Endothelial cell (in vitro differentiated cells): ENCODE results near the gene CELF5. TPM values are rescaled to one million over a fixed set of nuclear protein-coding genes. Genes with fewer than 3 reads are reported as not detected.

ENCODE experiments used
- DNase-seq: peaks from one replicate; pipeline ENCODE4 v3.0.0; 2021; ENCODE audit warnings: low spot score
- H3K27ac Mint-ChIP-seq: one replicate; pipeline ENCODE4 v1.8.0; 2021; ENCODE audit warnings: mixed read lengths, inconsistent platforms; ENCODE audit not compliant: unreplicated experiment
- H3K27me3 Mint-ChIP-seq: one replicate; pipeline ENCODE4 v1.8.0; 2021; ENCODE audit warnings: mild to moderate bottlenecking, moderate library complexity, mixed read lengths, inconsistent platforms; ENCODE audit not compliant: unreplicated experiment
- H3K36me3 Mint-ChIP-seq: one replicate; pipeline ENCODE4 v1.8.0; 2021; ENCODE audit warnings: mild to moderate bottlenecking, low read depth, mixed read lengths, inconsistent platforms; ENCODE audit not compliant: unreplicated experiment
- H3K4me1 Mint-ChIP-seq: one replicate; pipeline ENCODE4 v1.8.0; 2021; ENCODE audit warnings: mild to moderate bottlenecking, mixed read lengths, inconsistent platforms; ENCODE audit not compliant: unreplicated experiment
- H3K4me3 Mint-ChIP-seq: one replicate; pipeline ENCODE4 v1.8.0; 2021; ENCODE audit warnings: mild to moderate bottlenecking, mixed read lengths, inconsistent platforms; ENCODE audit not compliant: unreplicated experiment
- H3K9me3 Mint-ChIP-seq: one replicate; pipeline ENCODE4 v1.8.0; 2021; ENCODE audit warnings: mixed read lengths, inconsistent platforms; ENCODE audit not compliant: unreplicated experiment
- total RNA-seq: library from RNA; stranded (reverse); fragmentation: NEBNext Ultra II Directional; extraction: Animal tissue kit (Norgen Biotek cat#: 25700); gene quantifications from one replicate; pipeline ENCODE4 v1.2.1, GENCODE V29; 2021; ENCODE audit not compliant: unreplicated experiment
- TF ChIP-seq, protein P1 (sequence below): fragments of 200-600 bp; sonication (generic); IDR thresholded peaks from one replicate; pipeline ENCODE4 v1.5.0; 2021; ENCODE audit warnings: antibody characterized with exemption; ENCODE audit not compliant: unreplicated experiment

CELF5 gene
- total RNA-seq, 1 donor from 2014 or later, result 0.38 TPM

DNA sequence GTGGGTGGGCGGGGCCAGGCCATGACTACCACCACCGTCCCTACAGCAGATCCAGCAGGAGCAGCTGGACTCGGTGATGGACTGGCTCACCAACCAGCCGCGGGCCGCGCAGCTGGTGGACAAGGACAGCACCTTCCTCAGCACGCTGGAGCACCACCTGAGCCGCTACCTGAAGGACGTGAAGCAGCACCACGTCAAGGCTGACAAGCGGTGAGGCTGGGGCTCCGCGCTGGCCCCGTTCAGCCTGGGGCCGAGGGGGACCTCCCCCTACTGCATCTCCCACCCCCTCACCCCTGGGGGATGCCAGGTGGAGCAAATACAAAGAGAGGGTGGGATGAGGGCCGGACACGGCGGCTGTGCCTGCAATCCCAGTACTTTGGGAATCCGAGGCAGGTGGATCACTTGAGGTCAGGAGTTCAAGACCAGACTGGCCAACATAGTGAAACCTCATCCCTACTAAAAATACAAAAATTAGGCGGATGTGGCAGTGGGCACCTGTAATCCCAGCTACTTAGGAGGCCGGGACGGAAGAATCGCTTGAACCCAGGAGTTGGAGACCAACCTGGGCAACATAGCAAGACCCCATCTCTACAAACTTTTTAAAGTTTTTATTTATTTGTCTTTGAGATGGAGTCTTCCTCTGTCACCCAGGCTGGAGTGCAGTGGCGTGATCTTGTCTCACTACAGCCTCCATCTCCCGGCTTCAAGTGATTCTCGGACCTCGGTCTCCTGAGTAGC, 18.1 kb upstream of the CELF5 start:
- peaks cover 5% of the 10 kb centered on the region for H3K4me1 Mint-ChIP-seq
- H3K9me3 Mint-ChIP-seq, result no peaks in the 10 kb centered on the region
- no peak overlapping the region for H3K4me3 Mint-ChIP-seq
- no peaks in the 10 kb centered on the region for H3K36me3 Mint-ChIP-seq
- no peak for DNase-seq
- peaks cover 7% of the 10 kb centered on the region for H3K27me3 Mint-ChIP-seq
- TF ChIP-seq, protein P1, sequence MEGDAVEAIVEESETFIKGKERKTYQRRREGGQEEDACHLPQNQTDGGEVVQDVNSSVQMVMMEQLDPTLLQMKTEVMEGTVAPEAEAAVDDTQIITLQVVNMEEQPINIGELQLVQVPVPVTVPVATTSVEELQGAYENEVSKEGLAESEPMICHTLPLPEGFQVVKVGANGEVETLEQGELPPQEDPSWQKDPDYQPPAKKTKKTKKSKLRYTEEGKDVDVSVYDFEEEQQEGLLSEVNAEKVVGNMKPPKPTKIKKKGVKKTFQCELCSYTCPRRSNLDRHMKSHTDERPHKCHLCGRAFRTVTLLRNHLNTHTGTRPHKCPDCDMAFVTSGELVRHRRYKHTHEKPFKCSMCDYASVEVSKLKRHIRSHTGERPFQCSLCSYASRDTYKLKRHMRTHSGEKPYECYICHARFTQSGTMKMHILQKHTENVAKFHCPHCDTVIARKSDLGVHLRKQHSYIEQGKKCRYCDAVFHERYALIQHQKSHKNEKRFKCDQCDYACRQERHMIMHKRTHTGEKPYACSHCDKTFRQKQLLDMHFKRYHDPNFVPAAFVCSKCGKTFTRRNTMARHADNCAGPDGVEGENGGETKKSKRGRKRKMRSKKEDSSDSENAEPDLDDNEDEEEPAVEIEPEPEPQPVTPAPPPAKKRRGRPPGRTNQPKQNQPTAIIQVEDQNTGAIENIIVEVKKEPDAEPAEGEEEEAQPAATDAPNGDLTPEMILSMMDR, result no peak
- H3K27ac Mint-ChIP-seq, result no peak overlapping the region

DNA sequence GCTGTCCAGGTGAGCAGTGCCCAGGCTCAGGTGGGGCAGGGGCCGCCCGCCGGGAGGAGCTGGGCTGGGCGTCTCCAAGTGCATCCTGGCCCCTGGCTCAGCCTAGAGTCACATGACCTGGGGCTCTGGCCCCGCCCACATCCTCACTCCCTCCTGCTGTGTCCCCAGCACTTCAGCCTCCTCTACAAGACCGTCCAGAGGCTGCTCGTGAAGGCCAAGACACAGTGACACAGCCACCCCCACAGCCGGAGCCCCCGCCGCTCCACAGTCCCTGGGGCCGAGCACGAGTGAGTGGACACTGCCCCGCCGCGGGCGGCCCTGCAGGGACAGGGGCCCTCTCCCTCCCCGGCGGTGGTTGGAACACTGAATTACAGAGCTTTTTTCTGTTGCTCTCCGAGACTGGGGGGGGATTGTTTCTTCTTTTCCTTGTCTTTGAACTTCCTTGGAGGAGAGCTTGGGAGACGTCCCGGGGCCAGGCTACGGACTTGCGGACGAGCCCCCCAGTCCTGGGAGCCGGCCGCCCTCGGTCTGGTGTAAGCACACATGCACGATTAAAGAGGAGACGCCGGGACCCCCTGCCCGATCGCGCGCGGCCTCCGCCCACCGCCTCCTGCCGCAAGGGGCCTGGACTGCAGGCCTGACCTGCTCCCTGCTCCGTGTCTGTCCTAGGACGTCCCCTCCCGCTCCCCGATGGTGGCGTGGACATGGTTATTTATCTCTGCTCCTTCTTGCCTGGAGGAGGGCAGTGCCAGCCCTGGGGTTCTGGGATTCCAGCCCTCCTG, 16.8 kb upstream of the CELF5 start:
- no peak overlapping the region for H3K27ac Mint-ChIP-seq
- TF ChIP-seq, protein P1, result no peak
- H3K27me3 Mint-ChIP-seq, result peaks cover 7% of the 10 kb centered on the region
- no peaks in the 10 kb centered on the region for H3K9me3 Mint-ChIP-seq
- peaks cover 5% of the 10 kb centered on the region for H3K4me1 Mint-ChIP-seq
- DNase-seq, result no peak
- no peaks in the 10 kb centered on the region for H3K36me3 Mint-ChIP-seq
- H3K4me3 Mint-ChIP-seq, result no peak overlapping the region

DNA sequence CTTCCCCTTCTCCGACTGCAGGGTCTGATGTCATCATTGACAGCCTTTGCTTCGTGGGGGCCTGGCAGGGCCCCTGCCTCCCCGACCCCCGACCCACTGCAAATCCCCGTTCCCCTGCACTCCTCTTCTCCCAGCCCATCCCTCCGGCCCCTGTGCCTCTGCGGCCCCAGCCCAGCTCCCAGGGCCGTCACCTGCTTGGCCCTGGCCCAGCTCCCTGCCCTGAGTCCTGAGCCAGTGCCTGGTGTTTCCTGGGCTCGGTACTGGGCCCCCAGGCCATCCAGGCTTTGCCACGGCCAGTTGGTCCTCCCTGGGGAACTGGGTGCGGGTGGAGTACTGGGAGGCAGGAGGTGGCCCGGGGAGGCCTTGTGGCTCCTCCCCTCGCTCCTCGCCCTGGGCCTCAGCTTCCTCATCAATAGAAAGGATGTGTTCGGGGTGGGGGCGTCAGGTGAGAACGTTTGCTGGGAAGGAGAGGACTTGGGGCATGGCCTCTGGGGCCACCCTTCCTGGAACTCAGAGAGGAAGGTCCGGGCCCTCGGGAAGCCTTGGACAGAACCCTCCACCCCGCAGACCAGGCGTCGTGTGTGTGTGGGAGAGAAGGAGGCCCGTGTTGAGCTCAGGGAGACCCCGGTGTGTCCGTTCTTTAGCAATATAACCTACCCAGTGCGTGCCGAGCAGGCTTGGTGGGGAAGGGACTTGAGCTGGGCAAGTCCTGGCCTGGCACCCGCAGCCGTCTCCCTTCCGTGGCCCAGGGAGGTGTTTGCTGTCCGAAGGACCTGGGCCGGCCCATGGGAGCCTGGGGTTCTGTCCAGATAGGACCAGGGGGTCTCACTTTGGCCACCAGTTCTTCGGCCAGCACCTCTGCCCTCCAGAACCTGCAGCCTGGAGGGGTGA, 15.9 kb upstream of the CELF5 start:
- DNase-seq, result no peak
- TF ChIP-seq, protein P1, result no peak
- H3K36me3 Mint-ChIP-seq, result no peaks in the 10 kb centered on the region
- H3K27ac Mint-ChIP-seq, result no peak overlapping the region
- H3K4me1 Mint-ChIP-seq, result peaks cover 5% of the 10 kb centered on the region
- no peaks in the 10 kb centered on the region for H3K9me3 Mint-ChIP-seq
- H3K4me3 Mint-ChIP-seq, result no peak overlapping the region
- H3K27me3 Mint-ChIP-seq, result peaks cover 9% of the 10 kb centered on the region

DNA sequence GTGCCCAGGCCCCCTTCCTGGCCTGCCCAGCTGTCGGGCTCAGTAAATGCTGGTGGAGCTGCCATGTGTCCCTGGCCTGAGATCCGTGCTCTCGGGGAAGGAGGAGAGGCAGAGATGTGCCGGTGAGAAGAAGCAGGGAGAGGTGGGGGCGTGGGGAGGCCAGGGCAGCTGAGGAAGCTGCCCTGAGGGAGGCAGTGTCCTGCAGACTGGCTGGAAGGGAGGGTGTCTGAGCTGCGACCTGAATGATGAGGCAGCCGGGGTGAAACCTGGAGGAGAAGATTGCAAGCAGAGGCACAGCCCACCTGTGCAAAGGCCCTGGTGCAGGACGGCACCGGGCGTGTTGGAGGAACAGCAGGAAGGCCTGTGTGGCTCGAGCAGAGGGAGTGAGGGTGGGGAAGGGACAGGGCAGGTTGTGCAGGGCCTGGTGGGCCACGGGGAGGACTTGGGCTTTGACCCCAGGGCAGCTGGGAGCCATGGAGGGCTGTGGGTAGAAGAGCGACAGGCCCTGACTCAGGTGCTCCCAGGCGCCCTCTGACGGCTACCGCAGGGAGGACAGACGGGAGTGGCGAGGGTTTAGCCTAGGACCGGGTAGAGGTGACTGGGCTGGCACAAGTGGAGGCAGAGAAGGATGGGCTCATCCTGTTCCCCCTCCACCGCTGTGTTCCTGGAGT, 14.0 kb upstream of the CELF5 start:
- Mint-ChIP-seq H3K4me1 (peaks cover 5% of the 10 kb centered on the region), H3K36me3 (no peaks in the 10 kb centered on the region), H3K9me3 (no peaks in the 10 kb centered on the region), H3K4me3 (no peak overlapping the region), H3K27ac (no peak overlapping the region), H3K27me3 (peaks cover 9% of the 10 kb centered on the region)
- TF ChIP-seq, protein P1, result peak; percentile 25
- peak; percentile 72 for DNase-seq
